HG02588 (cell line): Measurements from ENCODE around the gene TBP.
A peak's percentile ranks its signal among the peaks of the same experiment; 100 is the strongest.
"Not testable (repeated sequence)": the region's sequence is repeated elsewhere in the genome, so short reads cannot be mapped to it uniquely, and the experiment has no call there.

Experiments used
- ATAC-seq: cut with Tn5 transposase; IDR thresholded peaks from one replicate; pipeline ENCODE4 v1.9.1; 2021; ENCODE audit warnings: mild to moderate bottlenecking, moderate library complexity; ENCODE audit not compliant: unreplicated experiment

Gene TBP

DNA sequence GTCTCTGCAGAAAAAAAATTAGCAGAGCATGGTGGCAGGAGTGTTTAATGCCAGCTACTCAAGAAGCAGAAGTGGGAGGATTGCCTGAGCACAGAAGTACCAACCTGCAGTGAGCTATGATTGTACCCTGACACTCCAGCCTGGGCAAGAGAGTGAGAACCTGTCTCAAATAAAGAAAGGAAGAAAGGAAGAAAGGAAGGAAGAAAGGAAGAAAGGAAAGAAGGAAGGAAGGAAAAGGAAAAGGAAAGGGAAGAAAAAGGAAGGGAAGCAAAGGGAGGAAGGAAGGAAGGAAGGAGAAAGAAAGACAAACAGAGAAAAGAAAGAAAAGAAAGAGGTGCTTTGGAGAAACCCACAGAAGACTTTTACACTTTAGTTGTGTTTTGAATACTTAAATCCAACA is 43.1 kb downstream of the TBP start:
- ATAC-seq: no peak

GRCh38 chr6:170605574-170606259 is 51.5 kb downstream of the TBP start:
- ATAC-seq: no peak

- ATAC-seq: not testable (repeated sequence)
Observed at GRCh38 chr6:170609225-170609624, 55.1 kb downstream of the TBP start.

GRCh38 chr6:170612256-170612804 is 58.2 kb downstream of the TBP start:
- ATAC-seq: peak; percentile 81

DNA sequence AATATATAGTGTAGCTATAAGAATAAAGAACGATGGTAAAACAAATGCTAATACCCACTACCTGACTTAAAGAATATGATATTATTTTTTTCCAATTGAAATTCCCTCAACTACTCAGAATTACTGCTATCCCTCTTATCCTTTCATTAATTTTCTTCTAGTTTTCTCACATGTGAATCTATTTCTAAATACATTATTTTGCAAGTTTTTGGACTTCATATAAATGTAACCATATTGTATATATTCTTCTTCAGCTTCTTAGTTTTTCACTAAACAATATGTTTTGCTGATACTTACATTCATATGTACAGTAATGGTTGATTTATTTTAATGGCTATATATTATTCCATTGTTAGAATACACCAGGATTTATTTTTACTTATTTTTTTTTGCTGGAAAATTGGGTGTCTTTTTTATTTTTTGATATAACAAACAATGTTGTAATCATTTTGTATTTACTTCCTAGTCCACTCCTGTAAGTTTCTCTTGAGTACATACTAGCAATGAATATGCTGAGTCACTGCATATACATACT is 61.9 kb downstream of the TBP start:
- ATAC-seq: not testable (repeated sequence)
